ENCODE measurements around the gene ARMH1. TPM values are rescaled to one million over a fixed set of nuclear protein-coding genes. Genes with fewer than 3 reads are reported as not detected.

Gene ARMH1
- 1.8 TPM for polyA plus RNA-seq (ENCODE audit: insufficient read length)

DNA sequence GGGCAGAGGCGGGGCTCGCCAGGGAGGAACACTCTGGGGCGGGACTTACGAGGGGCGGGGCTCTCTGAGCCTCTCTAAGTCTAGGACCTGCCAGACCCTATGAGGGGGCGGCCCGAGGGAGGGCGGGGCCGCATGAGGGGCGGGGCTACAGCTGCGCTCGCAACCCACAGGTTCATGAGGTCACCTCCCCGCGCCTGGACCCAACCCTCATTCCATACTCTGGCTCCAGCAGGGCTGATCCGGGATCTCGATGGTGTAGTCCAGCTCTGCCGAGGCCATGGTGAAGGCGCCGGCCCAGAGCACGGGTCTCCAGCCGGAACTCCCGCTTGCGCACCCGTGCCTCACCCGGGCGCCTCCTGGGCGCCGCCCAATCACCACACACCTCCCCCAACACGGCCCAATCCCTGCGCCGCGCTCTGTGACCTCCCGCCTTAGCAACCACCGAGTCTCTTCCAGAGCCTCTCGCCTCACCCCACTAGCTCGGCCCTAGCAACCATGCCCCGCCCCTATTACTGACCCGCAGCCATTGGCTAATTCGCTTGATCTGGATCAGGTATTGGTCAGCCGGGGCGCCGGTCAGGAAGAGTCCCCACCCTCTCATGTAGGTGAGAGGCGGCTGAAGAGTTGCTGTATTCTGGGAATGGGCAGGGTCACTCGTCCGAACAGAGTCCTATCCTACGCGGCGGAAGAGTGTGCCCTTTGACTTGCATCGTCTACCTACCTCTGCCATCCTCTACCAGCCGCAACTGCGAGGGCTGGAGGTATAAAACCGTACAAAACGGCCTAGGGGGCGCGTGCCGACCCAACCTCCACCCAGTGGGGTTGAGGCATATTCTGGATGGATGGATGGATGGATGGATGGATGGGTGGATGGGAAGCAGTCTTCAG, at the start of gene ARMH1, which contains the start of gene TMEM53:
Gene ARMH1 (plus strand): TSS at position 602 of the 888 bp plus-strand sequence. CDS start 14,984 bp downstream, outside the sequence.
Gene TMEM53 (minus strand): TSS at position 369 of the 888 bp plus-strand sequence. CDS start 90 bp downstream, at position 279.
- DNase-seq (ENCODE audit: low read depth) = peak; percentile 94

DNA sequence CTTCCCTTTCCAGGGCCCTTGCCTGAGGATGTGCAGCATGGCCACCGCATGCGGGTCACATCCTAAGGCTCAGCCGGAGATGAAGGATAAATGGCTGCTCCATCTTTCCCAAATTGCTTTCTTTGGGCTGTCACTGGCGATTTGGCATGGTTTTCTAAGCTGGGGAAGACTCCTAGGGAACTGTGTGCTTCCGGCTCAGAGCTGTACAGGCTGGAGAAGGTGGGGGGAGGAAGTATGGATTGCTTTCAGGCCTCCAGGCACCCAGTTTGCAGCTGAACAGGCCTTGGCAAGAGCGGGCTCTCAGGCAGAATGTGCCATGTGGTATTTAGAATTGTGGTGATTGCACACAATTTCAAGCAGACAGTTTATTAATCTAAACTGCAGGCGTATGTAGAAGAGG, 49.2 kb upstream of the ARMH1 start:
- no peak for DNase-seq (ENCODE audit: low read depth)

DNA sequence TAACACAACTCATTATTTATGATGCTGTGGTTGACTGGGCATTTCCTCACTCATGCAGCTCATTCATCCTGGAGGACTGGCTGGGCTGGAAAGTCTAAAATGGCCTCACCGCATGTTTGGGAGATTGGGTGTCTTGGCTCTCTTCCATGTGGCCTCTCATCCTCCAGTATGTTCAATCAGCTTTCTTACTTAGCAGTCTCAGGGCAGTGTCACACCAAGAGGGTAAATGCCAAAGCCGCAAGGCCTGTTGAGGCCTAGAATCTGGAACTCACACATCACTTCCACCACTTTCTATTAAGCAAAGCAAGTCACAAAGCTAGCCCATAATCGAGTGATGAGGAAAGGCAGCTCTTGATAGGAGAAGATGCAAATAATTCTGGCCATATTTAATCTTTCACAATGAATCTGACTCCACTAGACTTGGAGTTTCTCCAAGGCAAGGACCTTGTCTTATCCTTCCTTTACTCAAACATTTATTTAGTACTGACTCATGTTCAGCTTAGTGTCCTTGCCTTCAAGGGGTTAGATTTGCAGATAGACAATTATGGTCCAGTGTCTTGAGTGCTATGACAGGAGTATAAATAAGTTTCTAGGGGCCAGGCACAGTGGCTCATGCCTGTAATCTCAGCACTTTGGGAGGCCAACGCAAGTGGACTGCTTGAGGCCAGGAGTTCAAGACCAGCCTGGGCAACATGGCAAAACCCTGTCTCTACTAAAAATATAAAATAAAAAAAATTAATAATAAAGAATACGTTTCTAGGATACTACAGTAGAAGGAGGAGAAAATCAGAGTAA, 45.4 kb upstream of the ARMH1 start:
- no peak for DNase-seq (ENCODE audit: low read depth)

DNA sequence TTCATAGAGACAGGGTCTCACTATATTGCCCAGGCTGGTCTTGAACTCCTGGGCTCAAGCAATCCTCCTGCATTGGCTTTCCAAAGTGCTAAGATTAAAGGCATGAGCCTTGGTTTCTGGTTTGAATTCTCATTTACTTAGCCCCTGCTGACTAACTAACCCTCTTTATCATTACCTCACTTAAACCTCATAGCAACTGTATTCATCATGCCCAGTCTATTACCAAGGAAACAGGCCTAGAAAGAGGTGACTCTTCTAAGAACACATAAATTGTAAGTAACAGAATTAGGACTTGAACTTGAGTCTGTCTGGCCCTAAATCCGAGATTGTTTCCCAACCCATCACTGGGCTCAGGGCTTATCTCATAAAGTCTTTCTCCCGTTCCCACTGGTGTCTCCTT, 44.4 kb upstream of the ARMH1 start:
- DNase-seq (ENCODE audit: low read depth) = no peak

DNA sequence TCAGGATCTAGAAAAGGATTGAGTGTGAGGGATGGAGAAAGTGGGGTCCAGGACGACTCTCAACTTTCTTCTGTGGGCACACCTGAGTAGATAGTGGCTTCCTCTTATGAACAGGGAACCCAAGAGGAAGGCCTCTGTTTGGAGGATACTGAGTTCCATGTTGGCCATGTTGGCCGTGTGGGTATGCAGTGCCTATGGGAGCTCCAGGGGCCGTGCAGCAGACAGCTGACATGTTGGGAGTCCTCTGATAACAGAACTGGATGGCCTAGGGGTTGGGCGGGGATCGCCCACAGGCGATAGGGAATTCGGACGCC, 43.2 kb upstream of the ARMH1 start:
- no peak for DNase-seq (ENCODE audit: low read depth)

DNA sequence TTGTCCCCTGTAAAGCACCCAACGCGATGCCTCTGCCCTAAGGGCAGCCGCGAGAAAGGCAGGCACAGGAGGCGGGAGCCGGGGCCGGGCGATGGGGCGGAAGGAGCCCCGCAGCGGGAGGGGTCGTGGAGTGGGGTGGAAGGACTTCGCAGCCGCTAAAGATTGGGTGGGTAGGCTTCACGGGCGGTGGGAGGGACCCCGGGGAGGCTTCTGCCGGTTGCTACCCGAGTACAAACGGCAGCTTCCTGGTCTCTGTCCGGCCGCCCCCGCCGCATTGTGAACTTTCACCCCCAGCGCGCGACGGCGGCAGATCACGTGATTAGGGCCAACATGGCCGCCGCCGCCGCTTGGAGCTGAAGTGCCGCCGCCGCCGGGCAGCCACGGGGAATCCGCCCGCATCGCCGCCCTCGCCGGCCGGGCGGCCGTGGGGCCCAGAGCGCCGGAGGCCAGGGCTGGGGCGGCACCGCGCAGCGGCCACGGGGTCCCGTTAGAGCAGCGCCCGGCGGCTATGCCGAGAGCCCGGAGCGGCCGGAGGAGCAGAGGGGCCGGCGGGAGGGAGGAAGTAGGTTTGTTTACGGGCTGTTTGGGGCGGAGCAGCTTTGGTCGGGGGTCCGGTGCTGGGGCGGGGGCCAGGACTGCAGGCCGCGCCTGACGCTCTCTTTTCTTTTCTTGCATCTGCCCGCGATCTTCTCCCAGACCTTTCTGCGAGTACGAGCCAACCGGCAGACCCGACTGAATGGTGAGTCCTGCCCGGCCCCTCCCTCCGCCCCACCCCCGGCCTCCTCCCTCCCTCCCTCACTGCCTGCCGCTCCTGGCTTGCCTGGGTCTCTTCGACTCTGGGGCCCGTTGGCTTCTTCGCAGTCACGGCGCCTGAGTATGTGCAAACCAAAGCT, 42.6 kb upstream of the ARMH1 start:
- DNase-seq (ENCODE audit: low read depth) = peak; percentile 59

DNA sequence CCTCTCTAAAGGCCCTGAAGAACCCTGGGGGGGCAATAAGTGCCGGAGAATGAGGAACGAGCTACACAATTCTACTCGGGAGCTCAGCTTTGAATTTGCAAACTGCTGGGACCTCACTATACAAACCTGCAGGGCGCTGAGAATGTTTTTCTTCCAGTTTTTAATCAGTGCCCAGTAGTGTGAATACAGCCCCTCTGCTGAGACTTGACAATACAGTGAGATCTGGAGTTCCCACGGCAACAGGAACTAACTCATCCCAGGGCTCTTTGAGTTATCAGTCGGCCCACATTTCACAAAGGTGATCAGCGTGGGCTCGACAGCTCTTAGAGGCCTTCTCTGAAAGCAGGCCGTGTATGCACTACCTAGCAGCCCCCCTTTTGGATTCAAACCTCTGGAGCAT, 41.9 kb upstream of the ARMH1 start:
- DNase-seq (ENCODE audit: low read depth) = no peak

DNA sequence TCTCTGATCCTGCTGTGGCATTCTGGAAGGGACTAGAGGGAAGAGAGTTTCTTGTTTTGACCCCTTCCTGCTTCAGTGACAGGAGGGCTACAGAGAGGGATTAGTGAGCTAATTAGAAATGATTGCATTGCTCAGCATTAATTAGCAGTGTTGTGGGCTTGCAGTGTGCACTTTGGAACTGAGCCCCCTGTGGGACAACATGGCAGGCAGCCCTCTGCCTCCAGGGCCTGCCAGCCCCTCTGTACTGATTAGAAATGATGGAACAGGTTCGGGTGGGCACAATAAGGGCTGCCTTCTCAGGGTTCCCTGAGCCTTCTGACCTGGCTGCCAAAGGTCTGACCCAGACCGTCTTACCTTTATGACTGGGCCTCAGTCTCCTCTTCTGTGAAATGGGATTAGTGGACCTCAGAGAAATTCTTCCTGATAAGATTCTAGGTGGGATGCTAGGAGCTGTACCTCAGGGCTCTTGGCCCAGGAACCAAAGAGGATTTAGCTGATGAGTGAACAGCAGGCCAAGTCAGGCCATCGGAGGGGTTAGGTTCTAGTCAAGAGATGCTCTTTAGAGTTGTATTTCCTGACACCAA, 39.8 kb upstream of the ARMH1 start:
- DNase-seq (ENCODE audit: low read depth) = no peak

DNA sequence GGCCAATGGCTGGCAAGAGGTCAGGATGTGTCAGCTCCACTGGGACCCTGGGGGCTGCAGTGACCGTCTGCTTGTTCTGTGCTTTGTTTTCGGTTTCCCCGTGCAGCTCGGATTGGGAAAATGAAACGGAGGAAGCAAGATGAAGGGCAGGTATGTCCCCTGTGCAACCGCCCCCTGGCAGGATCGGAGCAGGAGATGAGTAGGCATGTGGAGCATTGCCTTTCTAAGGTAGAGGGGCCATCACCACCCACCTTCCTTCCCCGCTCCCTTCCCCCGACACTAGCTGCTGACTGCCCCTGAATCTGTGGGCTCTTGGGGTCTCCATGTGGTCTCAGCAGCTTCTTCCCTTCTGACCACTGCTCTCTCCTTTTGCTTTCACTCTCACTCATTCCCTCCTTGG, 39.1 kb upstream of the ARMH1 start:
- no peak for DNase-seq (ENCODE audit: low read depth)

DNA sequence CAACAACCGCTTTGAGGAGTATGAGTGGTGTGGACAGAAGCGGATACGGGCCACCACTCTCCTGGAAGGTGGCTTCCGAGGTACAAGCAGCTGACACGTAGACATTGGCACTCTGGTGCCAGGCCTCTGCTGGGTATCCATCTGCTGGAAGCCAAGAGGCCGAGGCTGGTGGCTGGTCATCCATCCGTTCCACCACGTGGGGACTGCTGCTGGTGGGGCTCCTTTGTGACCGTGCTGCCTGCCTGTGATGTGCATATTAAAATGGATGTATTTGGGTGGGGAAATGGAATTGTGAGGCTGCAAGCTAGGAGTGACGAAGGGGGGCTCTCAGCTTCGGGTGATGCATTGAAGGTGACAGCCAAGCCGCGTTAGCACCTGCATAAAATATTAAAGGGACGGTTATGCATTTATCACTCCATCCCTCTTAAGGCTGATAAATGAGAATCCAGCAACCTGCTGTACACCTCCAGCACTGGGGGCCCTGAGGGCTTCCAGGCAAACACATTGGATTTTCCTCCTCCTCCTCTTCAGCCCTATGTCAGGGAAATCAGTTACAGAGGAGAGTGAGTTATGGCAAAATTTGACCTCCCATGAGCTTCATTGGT, 38.3 kb upstream of the ARMH1 start:
- DNase-seq (ENCODE audit: low read depth) = no peak

DNA sequence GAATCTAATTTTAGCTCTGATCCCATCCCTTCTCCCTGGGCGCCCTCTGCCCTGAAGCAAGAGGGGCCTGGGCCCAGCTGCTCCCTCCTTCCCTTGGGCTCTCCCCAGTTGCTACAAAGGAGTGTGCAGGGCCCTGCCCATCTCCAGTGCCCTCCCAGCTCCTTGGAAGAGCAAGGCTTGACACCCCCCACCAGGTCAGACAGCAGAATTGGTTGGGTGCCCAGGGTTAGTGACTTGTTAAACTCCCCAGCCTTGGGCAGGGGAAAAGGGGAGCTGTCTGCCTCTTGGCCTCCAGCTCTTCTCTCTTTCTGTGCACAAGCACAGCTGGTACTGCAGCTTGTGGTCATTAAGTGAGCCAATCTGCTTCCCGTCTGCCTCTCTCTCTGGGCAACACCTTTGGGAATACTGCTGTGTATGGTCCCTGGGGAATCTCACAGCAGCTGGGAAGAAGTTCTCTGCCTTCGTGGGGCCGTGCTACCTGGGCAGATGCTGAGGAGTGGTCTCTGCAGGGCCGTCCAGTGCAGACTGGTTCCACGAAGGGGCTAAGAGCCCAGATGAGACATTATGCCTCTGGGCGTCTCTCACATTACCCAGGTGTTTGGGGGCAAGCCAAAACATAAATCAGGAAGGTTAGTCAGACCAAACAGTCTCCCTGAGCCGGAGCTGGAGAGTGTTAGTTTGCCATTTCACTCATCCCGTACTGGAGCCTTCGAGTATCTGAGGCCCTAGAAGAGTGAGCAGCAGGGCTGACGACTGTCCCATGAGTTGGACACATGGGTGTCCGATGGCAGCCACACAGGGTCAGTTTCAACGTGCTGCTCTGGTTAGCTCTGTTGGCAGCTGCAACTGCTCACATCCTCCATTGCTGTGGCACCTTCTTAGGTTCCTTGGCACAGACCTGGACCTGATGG, 37.6 kb upstream of the ARMH1 start:
- no peak for DNase-seq (ENCODE audit: low read depth)

DNA sequence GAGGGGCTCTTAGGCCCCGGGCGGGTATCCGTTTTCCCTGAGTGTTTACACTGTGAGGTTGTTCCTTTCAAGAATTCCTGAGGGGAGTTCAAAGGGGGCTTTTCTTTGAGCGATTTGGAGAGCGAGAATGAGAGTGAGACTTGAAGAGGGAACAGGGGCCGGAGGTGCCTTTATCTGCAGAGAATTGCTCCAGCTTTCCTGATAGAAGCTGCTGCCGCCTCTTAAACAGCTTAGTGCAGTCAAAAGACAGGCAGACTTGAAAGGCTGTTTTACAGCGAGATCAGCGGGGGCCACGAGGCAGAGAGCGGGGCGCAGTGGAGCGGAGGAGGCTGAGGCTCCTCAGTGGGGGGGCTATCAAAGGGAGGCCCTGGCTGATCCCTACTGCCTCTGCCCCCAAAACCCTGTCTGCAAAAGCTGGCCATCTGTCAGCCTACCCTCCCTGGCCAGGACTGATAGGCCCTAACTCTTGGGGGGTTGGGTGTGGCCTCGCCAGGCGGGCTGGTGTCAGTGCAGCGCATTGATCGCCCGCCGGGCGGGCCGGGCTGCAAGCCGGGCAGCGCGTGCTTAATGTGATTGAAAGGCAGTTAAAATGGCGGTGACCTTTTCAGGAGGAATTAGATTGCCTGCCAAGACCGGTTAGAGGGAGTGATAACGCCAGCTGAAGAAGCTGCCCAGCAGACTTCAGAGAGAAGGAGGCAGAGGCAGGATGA, 36.7 kb upstream of the ARMH1 start:
- no peak for DNase-seq (ENCODE audit: low read depth)

DNA sequence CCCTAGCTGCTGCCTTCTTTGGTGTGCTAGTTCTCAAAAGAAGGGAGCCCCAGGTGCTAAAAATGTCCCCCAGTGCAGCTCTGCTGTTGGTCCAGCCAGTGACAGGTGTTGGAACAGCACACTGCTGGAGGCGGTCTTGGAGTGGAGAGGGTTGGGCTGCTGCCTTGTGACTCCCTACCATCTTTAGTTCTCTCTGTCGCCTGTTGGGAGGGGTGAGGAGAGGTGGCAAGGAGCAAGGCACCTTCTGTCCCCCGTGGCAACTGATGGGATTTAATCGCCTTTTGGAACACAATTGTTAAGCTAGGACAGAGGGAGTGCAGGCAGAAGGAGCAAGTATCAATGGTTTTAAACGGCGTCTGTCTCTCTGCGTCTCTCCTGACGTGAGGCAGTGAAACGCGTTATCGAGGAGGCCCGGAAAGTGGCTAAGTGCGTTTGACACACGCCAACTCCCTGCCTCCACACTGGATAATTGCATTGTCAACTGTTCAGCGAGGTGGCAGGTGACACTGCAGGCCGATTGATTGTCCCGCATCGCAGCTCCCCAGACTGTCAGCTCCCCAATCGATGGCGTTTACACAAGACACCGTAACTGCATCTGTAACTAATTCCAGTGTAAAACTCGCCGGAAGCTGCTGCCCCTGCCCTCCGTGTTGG, 34.2 kb upstream of the ARMH1 start:
- no peak for DNase-seq (ENCODE audit: low read depth)

DNA sequence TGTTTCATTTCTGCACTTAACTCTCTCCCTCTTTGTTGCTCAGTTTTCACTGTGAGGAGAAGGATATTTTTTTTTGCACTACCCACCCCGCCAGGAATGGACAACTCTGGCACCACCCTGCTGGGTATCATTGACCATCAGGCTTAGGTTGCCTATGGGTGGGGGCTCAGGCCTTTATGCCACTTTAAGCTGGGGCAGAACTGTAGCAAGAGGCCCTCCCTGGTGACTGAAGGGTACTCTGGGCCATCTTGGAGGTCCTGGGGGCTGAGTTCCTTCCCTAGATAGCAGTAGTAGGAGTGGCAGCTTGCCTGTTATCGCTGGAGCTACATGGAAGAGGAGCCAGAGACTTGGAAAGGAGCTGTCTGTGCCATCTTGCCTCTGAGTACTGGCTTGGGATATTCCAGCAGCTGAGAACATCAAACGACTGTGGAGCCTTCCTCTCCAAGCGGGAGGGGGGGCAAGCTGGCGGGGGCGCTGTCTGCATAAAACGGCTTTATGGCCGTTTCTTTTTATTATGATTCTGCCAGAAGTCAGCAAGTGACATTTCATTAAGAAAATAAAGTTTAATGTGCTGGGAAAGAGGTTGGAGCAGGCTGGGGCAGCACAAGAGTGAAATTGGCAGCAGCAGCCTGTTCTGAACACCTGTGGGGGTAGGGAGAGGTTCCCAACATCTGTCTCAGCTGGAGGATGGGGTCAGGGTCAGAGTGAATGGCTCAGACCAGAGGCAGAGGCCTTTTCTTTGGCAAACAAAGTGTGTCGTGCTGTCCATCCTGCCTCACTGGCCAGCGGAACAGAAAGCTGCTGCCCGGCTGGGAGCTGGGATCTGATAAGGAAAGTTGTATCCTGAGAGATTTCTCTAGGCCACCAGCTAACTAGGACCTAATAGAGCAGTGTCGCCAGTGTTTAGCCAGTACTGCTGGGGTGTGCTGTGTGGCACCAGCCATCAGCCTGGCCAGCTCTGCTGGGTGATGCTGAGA, 33.1 kb upstream of the ARMH1 start:
- no peak for DNase-seq (ENCODE audit: low read depth)

DNA sequence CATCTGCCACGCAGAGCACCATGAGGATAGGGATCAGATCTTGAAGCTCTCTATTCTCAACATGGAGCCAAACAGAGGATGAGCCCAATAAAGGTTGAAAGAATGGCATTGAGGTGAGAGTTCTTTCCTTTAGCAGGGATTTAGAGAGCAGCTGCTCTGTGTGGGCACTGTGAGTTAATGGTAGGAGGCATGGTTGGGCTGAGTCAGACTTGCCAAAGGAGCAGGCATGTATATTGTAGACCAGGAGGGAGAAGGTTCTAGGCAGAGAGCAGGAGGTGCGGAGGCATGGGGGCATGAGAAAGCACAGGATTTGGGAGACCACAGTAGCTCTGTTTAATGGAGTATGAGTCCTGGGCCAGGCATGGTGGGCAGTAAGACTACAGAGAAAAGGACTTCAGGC, 32.3 kb upstream of the ARMH1 start:
- DNase-seq (ENCODE audit: low read depth) = no peak

DNA sequence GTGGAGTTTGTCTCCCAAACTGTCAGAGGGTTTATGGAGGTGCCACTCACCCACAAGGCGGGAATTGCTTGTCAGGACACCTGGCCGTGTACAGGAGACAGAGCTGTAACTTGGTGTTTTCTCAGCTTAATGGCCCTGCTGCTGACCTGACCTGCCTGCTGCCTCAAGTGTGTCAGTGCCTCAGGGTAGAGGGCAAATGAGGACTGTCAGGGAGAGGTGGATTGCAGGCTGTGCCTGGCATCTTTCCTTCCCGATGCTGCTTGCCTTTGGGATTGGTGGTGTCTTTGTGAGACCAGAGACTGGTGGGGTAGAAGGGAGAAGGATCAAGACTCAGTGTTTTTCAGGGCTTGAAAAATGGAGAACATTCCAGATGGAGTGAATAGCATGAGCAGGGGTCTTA, 31.6 kb upstream of the ARMH1 start:
- DNase-seq (ENCODE audit: low read depth) = no peak

DNA sequence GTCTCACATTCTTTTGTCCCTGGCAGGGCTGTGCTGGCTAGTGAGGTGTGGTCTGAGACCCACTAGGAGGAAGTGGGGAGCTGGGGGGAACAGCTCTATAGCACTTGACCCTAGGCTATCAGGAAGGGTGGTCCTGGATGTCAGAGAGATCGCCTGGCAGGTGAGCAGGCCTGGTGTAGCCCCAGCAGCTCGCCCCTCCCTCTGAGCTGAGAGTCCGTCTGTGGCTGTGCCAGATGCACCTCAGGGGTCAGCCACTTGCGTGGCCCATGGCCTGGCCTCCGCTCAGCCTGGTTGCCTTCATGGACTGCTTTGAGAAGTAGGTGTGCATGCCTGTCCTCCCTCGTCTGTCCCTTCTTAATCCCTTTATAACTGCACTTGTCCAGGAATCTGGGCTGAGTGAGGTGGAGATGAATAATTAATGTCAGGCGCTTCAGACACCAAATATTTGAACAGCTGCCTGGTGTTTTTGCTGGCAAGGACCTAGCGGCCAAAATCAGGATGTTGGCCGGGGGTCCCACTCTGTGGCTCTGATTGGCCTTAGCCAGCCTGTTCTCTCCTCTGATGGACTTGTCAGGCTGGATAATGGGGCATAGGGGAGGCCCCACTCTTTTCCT, 30.7 kb upstream of the ARMH1 start:
- DNase-seq (ENCODE audit: low read depth) = no peak
